ENCODE results near the gene PLD6.

PLD6 gene

DNA sequence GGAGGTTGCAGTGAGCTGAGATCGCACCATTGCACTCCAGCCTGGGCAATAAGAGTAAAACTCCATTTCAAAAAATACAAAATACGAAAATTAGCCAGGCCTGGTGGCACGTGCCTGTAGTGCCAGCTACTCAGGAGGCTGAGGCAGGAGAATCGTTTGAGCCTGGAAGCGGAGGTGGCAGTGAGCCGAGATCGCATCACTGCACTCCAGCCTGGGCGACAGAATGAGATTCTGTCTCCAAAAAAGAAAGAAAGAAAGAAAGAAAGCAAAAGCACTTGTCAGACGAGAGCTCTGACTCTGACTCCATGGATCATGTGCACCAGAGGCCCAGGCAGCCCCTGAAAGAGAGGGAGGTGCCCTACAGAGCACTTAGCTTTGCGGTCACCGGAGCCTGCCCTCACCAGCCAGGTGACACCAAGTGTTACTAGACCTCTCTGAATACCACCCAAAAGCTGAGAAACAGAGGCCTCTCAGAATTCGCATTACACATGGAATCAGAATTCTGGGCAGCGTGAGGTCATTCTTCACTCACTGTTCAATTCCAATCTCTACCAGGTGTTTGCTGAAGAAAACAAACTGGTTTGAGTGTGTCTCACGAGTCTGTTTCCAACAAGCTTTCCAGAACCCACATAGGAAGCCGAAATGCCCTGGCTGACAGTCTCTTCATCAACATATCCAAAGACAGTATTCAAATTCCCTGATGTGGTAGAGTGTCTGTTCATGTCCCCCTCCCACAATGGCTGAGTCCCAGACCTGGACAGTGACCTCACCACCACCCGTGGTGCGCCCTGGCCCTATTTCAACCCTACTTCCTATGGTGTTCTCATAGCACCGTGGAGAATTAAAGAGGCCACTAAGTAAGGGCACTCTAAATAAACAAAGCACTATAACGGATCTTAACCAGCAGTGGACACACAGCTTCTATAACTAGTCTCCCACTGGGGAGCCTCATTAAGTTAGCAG is 29.4 kb upstream of the PLD6 start:
- WGBS (ENCODE audit: insufficient coverage), result 83% methylated on average over 14 of the region's 19 CpGs
- Histone ChIP-seq H3K36me3 (ENCODE audit: control insufficient read depth in 4 of 4, insufficient read depth in 4 of 4, low read length in 3 of 4) (peaks cover 3 to 21% (median 15%) of the 10 kb centered on the region in 4 experiments), H3K4me3 (ENCODE audit: control insufficient read depth in 1 of 7, extremely low read depth in 1 of 7, insufficient read depth in 4 of 7, low read depth in 2 of 7, low read length in 6 of 7) (peak overlapping the region in 6 of 7 experiments; percentile 72 to 94 (median 86)), H3K4me1 (ENCODE audit: control extremely low read depth in 1 of 4, control insufficient read depth in 4 of 4, insufficient read depth in 4 of 4, low read length in 3 of 4) (peaks cover 11 to 37% (median 25%) of the 10 kb centered on the region in 4 experiments), H3K27ac (ENCODE audit: insufficient read depth in 1 of 2, low read depth in 1 of 2, low read length in 2 of 2, poor library complexity in 1 of 2, severe bottlenecking in 2 of 2) (no peak overlapping the region), H3K9me3 (ENCODE audit: control extremely low read depth in 1 of 5, control insufficient read depth in 4 of 5, insufficient read depth in 2 of 5, low read depth in 1 of 5, low read length in 4 of 5) (no peaks in the 10 kb centered on the region), H3K27me3 (replicated peaks in 2 of 5; ENCODE audit: control insufficient read depth in 4 of 5, insufficient read depth in 5 of 5, low read length in 4 of 5) (no peaks in the 10 kb centered on the region)
- ChIA-PET CTCF (interaction anchor here (1.2 to 1.3 kb wide), 2 partner anchors 11 to 35 kb away, joined by 3 to 4 read pairs; no protein-coding TSS in a partner anchor), POLR2A (no interaction called here)
- no peak for DNase-seq

DNA sequence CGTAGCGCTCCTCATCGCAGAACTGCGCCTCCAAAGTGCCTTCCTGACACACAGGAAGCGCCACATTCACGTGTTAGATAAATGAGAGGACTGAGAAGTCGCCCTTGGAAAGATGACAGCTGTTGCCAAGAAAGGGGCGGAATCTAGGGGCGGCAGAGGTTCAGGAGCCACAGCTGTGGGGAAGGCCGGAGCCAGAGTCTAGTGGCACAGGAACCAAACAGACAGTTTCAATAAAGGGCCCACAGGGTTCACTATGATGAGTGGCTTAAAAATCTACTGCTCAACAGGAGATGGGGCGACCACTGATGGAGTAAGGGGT is 26.1 kb upstream of the PLD6 start:
- ChIA-PET POLR2A (no interaction called here), CTCF (no interaction called here)
- Histone ChIP-seq H3K4me1 (ENCODE audit: control extremely low read depth in 1 of 4, control insufficient read depth in 4 of 4, insufficient read depth in 4 of 4, low read length in 3 of 4) (peaks cover 11 to 15% (median 14%) of the 10 kb centered on the region in 4 experiments), H3K4me3 (ENCODE audit: control insufficient read depth in 1 of 7, extremely low read depth in 1 of 7, insufficient read depth in 4 of 7, low read depth in 2 of 7, low read length in 6 of 7) (no peak overlapping the region), H3K27ac (ENCODE audit: insufficient read depth in 1 of 2, low read depth in 1 of 2, low read length in 2 of 2, poor library complexity in 1 of 2, severe bottlenecking in 2 of 2) (no peak overlapping the region), H3K27me3 (replicated peaks in 2 of 5; ENCODE audit: control insufficient read depth in 4 of 5, insufficient read depth in 5 of 5, low read length in 4 of 5) (no peaks in the 10 kb centered on the region), H3K36me3 (ENCODE audit: control insufficient read depth in 4 of 4, insufficient read depth in 4 of 4, low read length in 3 of 4) (peaks cover 6 to 52% (median 43%) of the 10 kb centered on the region in 4 experiments), H3K9me3 (ENCODE audit: control extremely low read depth in 1 of 5, control insufficient read depth in 4 of 5, insufficient read depth in 2 of 5, low read depth in 1 of 5, low read length in 4 of 5) (no peaks in the 10 kb centered on the region)
- no peak for DNase-seq
- 95% methylated on average over 11 of the region's 11 CpGs for WGBS (ENCODE audit: insufficient coverage)

DNA sequence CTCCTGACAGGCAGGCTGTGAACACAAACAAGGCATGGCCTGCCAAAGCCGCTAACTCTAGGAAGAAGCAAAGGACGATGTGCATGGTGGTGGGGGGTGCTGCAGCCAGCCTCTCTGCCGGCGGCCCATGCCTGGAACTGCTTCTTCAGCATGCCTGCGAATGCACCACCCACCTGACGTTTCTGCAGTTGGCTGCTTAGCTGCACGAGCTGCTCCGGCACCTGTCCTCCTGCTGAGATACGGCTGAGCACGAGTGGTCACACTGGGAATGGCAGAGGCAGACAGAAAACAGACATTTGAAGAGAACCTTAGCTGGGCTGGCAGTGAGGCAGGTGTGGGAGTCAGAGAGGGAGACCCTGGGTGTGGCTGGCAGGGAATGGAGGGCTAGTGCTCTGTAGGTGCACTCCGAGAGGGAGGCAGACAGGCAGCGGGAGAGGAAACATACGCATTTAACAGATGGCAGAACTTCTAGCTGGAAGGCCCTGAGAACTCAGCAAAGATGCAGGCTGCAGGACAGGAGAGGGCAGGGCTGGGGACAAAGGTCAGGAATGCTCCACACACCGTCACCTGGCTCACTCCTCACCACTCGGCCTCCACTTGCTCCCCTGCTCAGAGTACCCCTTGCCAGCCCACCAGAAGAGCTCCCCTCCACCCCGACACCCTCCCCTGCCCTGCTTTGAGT is 25.6 kb upstream of the PLD6 start:
- peaks cover 11 to 15% (median 14%) of the 10 kb centered on the region in 4 experiments for H3K4me1 ChIP-seq (ENCODE audit: control extremely low read depth in 1 of 4, control insufficient read depth in 4 of 4, insufficient read depth in 4 of 4, low read length in 3 of 4)
- POLR2A ChIA-PET, result no interaction called here
- H3K27ac ChIP-seq (ENCODE audit: insufficient read depth in 1 of 2, low read depth in 1 of 2, low read length in 2 of 2, poor library complexity in 1 of 2, severe bottlenecking in 2 of 2), result no peak overlapping the region
- H3K36me3 ChIP-seq (ENCODE audit: control insufficient read depth in 4 of 4, insufficient read depth in 4 of 4, low read length in 3 of 4), result peaks cover 9 to 56% (median 48%) of the 10 kb centered on the region in 4 experiments
- no peak for DNase-seq
- 98% methylated on average over 13 of the region's 16 CpGs for WGBS (ENCODE audit: insufficient coverage)
- no peaks in the 10 kb centered on the region for H3K9me3 ChIP-seq (ENCODE audit: control extremely low read depth in 1 of 5, control insufficient read depth in 4 of 5, insufficient read depth in 2 of 5, low read depth in 1 of 5, low read length in 4 of 5)
- H3K27me3 ChIP-seq (replicated peaks in 2 of 5; ENCODE audit: control insufficient read depth in 4 of 5, insufficient read depth in 5 of 5, low read length in 4 of 5), result no peaks in the 10 kb centered on the region
- no peak overlapping the region for H3K4me3 ChIP-seq (ENCODE audit: control insufficient read depth in 1 of 7, extremely low read depth in 1 of 7, insufficient read depth in 4 of 7, low read depth in 2 of 7, low read length in 6 of 7)
- CTCF ChIA-PET, result no interaction called here

DNA sequence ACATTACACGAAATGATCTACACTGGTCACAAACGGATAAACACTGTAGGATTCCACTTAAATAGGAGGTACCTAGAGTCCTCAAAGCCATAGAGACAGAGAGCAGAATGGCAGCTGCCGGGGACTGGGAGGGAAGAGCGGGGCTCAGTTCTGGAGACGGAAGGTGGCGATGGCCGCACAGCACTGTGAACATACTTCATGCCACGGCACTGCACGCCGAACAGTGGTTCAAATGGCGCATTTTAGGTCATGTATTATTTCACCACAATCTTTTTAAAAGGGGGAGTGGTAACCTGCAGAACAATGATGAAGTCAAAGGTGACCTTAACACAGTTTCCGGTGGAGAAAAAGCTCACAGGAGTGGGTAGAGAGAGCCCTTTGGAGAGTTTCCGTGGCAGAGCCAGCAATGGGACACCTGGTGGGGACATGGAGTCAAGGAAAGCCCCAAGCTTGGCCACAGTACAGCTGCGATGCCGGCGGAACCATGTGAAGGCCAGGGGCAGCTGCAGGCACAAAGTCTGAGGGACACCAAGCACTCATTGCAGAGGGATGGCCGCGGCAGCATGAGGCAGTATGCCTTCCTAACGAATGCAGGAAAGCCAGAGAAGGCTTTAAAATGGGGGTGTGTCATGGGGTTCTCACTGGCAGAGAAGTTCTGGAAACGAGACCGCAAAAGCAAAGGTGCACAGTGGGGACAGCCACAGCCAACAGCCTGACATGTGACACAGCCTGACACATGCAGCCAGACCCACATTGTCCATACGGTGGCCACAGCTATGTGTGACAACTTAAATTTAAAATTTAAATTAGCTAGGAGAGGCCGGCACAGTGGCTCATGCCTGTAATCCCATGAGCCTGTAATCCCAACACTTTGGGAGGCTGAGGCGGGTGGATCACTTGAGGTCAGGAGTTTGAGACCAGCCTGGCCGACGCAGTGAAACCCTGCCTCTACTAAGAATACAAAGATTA is 23.6 kb upstream of the PLD6 start:
- Histone ChIP-seq H3K9me3 (ENCODE audit: control extremely low read depth in 1 of 5, control insufficient read depth in 4 of 5, insufficient read depth in 2 of 5, low read depth in 1 of 5, low read length in 4 of 5) (no peaks in the 10 kb centered on the region), H3K36me3 (ENCODE audit: control insufficient read depth in 4 of 4, insufficient read depth in 4 of 4, low read length in 3 of 4) (peaks cover 14 to 77% (median 66%) of the 10 kb centered on the region in 4 experiments), H3K4me1 (ENCODE audit: control extremely low read depth in 1 of 4, control insufficient read depth in 4 of 4, insufficient read depth in 4 of 4, low read length in 3 of 4) (no peaks in the 10 kb centered on the region), H3K27ac (ENCODE audit: insufficient read depth in 1 of 2, low read depth in 1 of 2, low read length in 2 of 2, poor library complexity in 1 of 2, severe bottlenecking in 2 of 2) (no peak overlapping the region), H3K4me3 (ENCODE audit: control insufficient read depth in 1 of 7, extremely low read depth in 1 of 7, insufficient read depth in 4 of 7, low read depth in 2 of 7, low read length in 6 of 7) (no peak overlapping the region), H3K27me3 (replicated peaks in 2 of 5; ENCODE audit: control insufficient read depth in 4 of 5, insufficient read depth in 5 of 5, low read length in 4 of 5) (no peaks in the 10 kb centered on the region)
- DNase-seq, result no peak
- POLR2A ChIA-PET, result no interaction called here
- 99% methylated on average over 19 of the region's 26 CpGs for WGBS (ENCODE audit: insufficient coverage)
- CTCF ChIA-PET, result no interaction called here

DNA sequence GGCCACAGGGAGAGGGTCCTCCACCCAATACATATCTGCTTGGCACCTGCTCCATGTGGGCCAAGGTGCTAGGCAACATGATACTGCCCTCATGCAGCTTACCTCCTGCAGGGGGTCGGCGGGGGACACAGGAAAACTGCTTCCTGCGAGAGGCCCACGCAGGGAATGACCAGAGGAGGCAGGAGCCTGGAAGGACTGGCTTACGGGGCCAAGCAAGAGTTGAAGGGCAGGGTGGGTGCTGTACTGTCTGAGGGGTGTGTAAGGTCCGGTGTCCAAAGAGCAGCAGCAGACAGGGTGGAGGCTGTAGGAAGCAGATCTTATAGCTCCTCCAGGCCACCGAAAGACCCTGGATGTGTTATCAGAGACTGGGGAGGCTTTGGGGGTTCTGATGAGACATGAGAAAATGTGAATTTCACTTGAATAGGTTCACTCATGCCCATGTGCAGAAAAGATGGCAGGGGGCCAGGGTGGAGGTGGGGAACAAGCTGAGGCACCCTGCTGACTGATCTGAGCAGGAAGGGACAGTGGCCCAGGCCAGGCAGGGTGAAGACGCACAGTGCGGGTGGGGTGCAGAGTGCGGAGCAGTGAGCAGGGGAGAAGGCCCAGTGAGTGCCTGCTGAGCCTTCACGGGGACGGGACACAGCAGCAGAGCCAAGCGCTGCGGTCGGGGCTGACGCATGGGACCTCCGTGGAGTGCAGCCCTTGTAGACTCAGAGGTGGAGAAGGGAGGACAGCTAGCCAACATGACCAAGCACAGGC is 22.6 kb upstream of the PLD6 start:
- Histone ChIP-seq H3K27me3 (replicated peaks in 2 of 5; ENCODE audit: control insufficient read depth in 4 of 5, insufficient read depth in 5 of 5, low read length in 4 of 5) (no peaks in the 10 kb centered on the region), H3K27ac (ENCODE audit: insufficient read depth in 1 of 2, low read depth in 1 of 2, low read length in 2 of 2, poor library complexity in 1 of 2, severe bottlenecking in 2 of 2) (no peak overlapping the region), H3K36me3 (ENCODE audit: control insufficient read depth in 4 of 4, insufficient read depth in 4 of 4, low read length in 3 of 4) (peaks cover 14 to 86% (median 75%) of the 10 kb centered on the region in 4 experiments), H3K9me3 (ENCODE audit: control extremely low read depth in 1 of 5, control insufficient read depth in 4 of 5, insufficient read depth in 2 of 5, low read depth in 1 of 5, low read length in 4 of 5) (no peaks in the 10 kb centered on the region), H3K4me3 (ENCODE audit: control insufficient read depth in 1 of 7, extremely low read depth in 1 of 7, insufficient read depth in 4 of 7, low read depth in 2 of 7, low read length in 6 of 7) (no peak overlapping the region), H3K4me1 (ENCODE audit: control extremely low read depth in 1 of 4, control insufficient read depth in 4 of 4, insufficient read depth in 4 of 4, low read length in 3 of 4) (no peaks in the 10 kb centered on the region)
- DNase-seq, result no peak
- CTCF ChIA-PET, result no interaction called here
- WGBS (ENCODE audit: insufficient coverage), result 97% methylated on average over 17 of the region's 17 CpGs
- POLR2A ChIA-PET, result no interaction called here

DNA sequence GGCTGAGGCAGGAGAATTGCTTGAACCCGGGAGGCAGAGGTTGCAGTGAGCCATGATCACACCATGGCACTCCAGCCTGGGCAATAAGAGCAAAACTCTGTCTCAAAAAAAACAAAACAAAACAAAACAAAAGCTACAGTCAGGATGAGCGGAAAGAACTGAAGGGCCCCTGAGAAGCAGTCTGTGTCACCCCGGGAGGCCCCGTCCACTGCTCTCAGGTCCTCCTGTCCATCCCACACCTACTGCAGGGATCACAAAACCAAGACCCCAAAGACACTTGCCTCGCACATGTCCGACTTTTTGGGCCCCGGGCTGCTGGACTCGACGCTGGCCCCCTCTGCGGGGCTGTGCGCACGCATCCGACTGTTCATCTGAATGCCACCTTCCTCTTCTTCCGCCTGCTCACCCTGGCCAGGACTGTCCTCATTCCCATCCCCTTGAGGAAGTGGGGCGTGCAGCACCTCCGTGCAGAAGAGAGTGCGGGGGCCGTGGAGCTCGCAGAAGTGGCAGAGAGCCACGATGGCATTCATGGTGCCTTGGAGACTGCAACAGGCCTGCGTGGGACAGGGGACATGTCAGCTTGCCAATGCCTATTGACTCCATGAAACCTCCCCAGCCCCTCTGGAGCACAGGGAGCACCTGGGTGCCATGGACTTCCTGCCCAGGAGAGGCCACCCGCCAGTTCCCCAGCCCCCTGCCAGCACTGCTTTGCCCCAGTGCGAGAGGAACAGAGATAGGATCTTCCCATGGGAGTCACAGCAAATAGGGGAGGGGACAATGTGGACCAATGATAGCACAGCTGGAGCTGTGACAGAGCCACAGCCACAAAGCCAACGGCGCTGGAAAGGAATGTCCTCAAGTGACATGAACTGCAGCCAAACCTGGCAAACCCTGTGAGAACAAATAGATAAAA is 21.7 kb upstream of the PLD6 start:
- POLR2A ChIA-PET, result no interaction called here
- WGBS (ENCODE audit: insufficient coverage), result 97% methylated on average over 22 of the region's 25 CpGs
- CTCF ChIA-PET, result no interaction called here

More for the DNA sequence above, 21.7 kb upstream of the PLD6 start:
- no peak for DNase-seq
- Histone ChIP-seq H3K4me1 (ENCODE audit: control extremely low read depth in 1 of 4, control insufficient read depth in 4 of 4, insufficient read depth in 4 of 4, low read length in 3 of 4) (no peaks in the 10 kb centered on the region), H3K27me3 (replicated peaks in 2 of 5; ENCODE audit: control insufficient read depth in 4 of 5, insufficient read depth in 5 of 5, low read length in 4 of 5) (no peaks in the 10 kb centered on the region), H3K36me3 (ENCODE audit: control insufficient read depth in 4 of 4, insufficient read depth in 4 of 4, low read length in 3 of 4) (peaks cover 14 to 91% (median 80%) of the 10 kb centered on the region in 4 experiments), H3K27ac (ENCODE audit: insufficient read depth in 1 of 2, low read depth in 1 of 2, low read length in 2 of 2, poor library complexity in 1 of 2, severe bottlenecking in 2 of 2) (no peak overlapping the region), H3K9me3 (ENCODE audit: control extremely low read depth in 1 of 5, control insufficient read depth in 4 of 5, insufficient read depth in 2 of 5, low read depth in 1 of 5, low read length in 4 of 5) (no peaks in the 10 kb centered on the region), H3K4me3 (ENCODE audit: control insufficient read depth in 1 of 7, extremely low read depth in 1 of 7, insufficient read depth in 4 of 7, low read depth in 2 of 7, low read length in 6 of 7) (no peak overlapping the region)

Data from common myeloid progenitor, CD34-positive (primary cell).